ENCODE results near the gene PHC2.

Gene PHC2

GRCh38 chr1:33390542-33390941, 40.4 kb downstream of the PHC2 start:
- no peaks in the 10 kb centered on the region for H3F3A ChIP-seq (ENCODE audit: insufficient read depth)

GRCh38 chr1:33388805-33389771, 41.8 kb downstream of the PHC2 start:
- no peak overlapping the region for H3K9ac ChIP-seq (ENCODE audit: low read length)
- H3K27ac ChIP-seq (ENCODE audit: low read depth, low read length), result no peak overlapping the region

More at GRCh38 chr1:33390542-33390941, 40.4 kb downstream of the PHC2 start:
- no peak overlapping the region for H3K9ac ChIP-seq (ENCODE audit: low read length)
- H3K9me2 ChIP-seq (replicated peaks; ENCODE audit: insufficient read depth, low read length), result no peaks in the 10 kb centered on the region
- no peaks in the 10 kb centered on the region for H4K20me1 ChIP-seq (ENCODE audit: low read depth, low read length)
- H2AFZ ChIP-seq (ENCODE audit: low read depth, low read length, severe bottlenecking), result no peak overlapping the region
- H3K4me3 ChIP-seq (ENCODE audit: insufficient read depth, low read length, poor library complexity, severe bottlenecking), result no peak overlapping the region
- TF ChIP-seq EZH2phosphoT487 (conservative IDR thresholded peaks at IDR 0.05; ENCODE audit: low read length) (no peak), CTCF (IDR thresholded peaks at IDR 0.05; ENCODE audit: insufficient read depth, low read length, poor library complexity, severe bottlenecking) (no peak)
- no peaks in the 10 kb centered on the region for H3K9me3 ChIP-seq (ENCODE audit: insufficient read depth, low read length)
- H3K4me2 ChIP-seq (ENCODE audit: low read depth, low read length, poor library complexity, severe bottlenecking), result no peak overlapping the region
- H3K27ac ChIP-seq (ENCODE audit: low read depth, low read length), result no peak overlapping the region
- H3K36me3 ChIP-seq (ENCODE audit: low read length), result no peaks in the 10 kb centered on the region
- H3K27me3 ChIP-seq (ENCODE audit: low read length), result no peaks in the 10 kb centered on the region
- no peaks in the 10 kb centered on the region for H3K79me2 ChIP-seq (ENCODE audit: insufficient read depth, low read length)

GRCh38 chr1:33387625-33388024, 43.3 kb downstream of the PHC2 start:
- no peaks in the 10 kb centered on the region for H3K9me3 ChIP-seq (ENCODE audit: insufficient read depth, low read length)
- no peaks in the 10 kb centered on the region for H3K27me3 ChIP-seq (ENCODE audit: low read length)
- TF ChIP-seq EZH2phosphoT487 (conservative IDR thresholded peaks at IDR 0.05; ENCODE audit: low read length) (no peak), CTCF (IDR thresholded peaks at IDR 0.05; ENCODE audit: insufficient read depth, low read length, poor library complexity, severe bottlenecking) (no peak)
- H3F3A ChIP-seq (ENCODE audit: insufficient read depth), result no peaks in the 10 kb centered on the region
- no peaks in the 10 kb centered on the region for H4K20me1 ChIP-seq (ENCODE audit: low read depth, low read length)
- no peaks in the 10 kb centered on the region for H3K79me2 ChIP-seq (ENCODE audit: insufficient read depth, low read length)
- no peak overlapping the region for H2AFZ ChIP-seq (ENCODE audit: low read depth, low read length, severe bottlenecking)
- no peaks in the 10 kb centered on the region for H3K36me3 ChIP-seq (ENCODE audit: low read length)
- no peak overlapping the region for H3K9ac ChIP-seq (ENCODE audit: low read length)
- no peaks in the 10 kb centered on the region for H3K9me2 ChIP-seq (replicated peaks; ENCODE audit: insufficient read depth, low read length)
- H3K27ac ChIP-seq (ENCODE audit: low read depth, low read length), result no peak overlapping the region
- no peak overlapping the region for H3K4me2 ChIP-seq (ENCODE audit: low read depth, low read length, poor library complexity, severe bottlenecking)
- no peak overlapping the region for H3K4me3 ChIP-seq (ENCODE audit: insufficient read depth, low read length, poor library complexity, severe bottlenecking)

More at GRCh38 chr1:33388805-33389771, 41.8 kb downstream of the PHC2 start:
- H3K79me2 ChIP-seq (ENCODE audit: insufficient read depth, low read length), result no peaks in the 10 kb centered on the region
- no peak overlapping the region for H3K4me2 ChIP-seq (ENCODE audit: low read depth, low read length, poor library complexity, severe bottlenecking)
- H2AFZ ChIP-seq (ENCODE audit: low read depth, low read length, severe bottlenecking), result no peak overlapping the region
- H3K36me3 ChIP-seq (ENCODE audit: low read length), result no peaks in the 10 kb centered on the region
- H3K9me2 ChIP-seq (replicated peaks; ENCODE audit: insufficient read depth, low read length), result no peaks in the 10 kb centered on the region
- no peaks in the 10 kb centered on the region for H3K27me3 ChIP-seq (ENCODE audit: low read length)
- no peak for TF ChIP-seq CTCF (IDR thresholded peaks at IDR 0.05; ENCODE audit: insufficient read depth, low read length, poor library complexity, severe bottlenecking)
- no peaks in the 10 kb centered on the region for H3K9me3 ChIP-seq (ENCODE audit: insufficient read depth, low read length)
- no peaks in the 10 kb centered on the region for H4K20me1 ChIP-seq (ENCODE audit: low read depth, low read length)
- no peaks in the 10 kb centered on the region for H3F3A ChIP-seq (ENCODE audit: insufficient read depth)
- no peak overlapping the region for H3K4me3 ChIP-seq (ENCODE audit: insufficient read depth, low read length, poor library complexity, severe bottlenecking)
